ENCODE measurements around the gene ALK. TPM values are rescaled to one million over a fixed set of nuclear protein-coding genes. Genes with fewer than 3 reads are reported as not detected.

The ALK gene
- total RNA-seq, 1 donor from 2014 or later, result not detected

DNA sequence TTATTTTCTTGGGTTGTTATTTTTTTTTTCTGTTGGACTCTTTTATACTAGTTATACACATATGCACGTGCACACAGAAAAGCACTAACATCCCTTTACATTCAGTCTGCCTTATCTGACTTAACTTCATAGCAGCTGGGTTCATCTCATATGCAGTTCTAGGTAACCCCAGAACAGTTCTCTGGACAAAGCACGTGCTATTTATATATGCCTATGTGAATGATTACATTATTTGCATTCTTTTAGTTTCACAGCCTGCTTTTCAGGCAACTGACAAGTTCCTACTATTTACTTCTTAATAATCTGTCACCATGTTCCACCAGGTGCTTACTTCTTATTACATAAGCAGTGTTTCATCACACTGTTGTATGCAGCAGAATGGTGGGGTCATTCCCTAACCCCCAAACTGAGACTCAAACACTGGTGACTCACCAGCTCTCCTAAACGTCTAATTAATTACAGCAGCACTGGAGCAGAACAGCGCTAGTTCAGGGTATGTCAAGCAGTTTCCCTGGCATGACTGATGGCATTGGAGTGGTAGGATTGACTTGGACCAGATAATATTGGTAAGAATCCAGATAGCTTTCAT is 433.3 kb downstream of the ALK start:
- DNase-seq (ENCODE audit: low read depth), result no peak

DNA sequence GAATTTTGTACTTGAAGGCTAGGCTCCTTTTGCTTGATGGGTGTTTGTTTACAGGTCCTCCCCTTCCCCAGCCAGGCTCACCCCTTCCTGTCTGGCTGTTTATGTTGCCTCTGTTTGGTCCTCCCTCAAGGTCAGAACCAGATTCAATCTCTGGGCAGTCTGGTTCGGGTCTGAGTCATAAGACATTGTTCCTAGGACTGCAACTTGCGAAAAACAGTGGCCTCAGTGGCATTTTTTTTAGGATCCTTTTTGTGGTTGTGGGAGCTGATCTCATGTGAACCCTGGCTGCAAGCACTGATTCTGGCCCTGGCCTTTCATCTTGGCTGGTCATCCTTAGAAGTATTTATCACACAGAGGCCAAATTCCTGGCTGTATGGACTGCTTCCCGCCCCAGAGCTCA is 435.8 kb downstream of the ALK start:
- no peaks in the 10 kb centered on the region for H3K27me3 ChIP-seq (ENCODE audit: control insufficient read depth, insufficient read depth, low read length)
- no peak for DNase-seq (ENCODE audit: low read depth)
- no peak overlapping the region for H3K4me3 ChIP-seq (ENCODE audit: low read depth, low read length)
- peak; percentile 18 for FAIRE-seq
- no peaks in the 10 kb centered on the region for H3K36me3 ChIP-seq (ENCODE audit: control insufficient read depth, insufficient read depth, low read length)
- TF ChIP-seq, protein P1, sequence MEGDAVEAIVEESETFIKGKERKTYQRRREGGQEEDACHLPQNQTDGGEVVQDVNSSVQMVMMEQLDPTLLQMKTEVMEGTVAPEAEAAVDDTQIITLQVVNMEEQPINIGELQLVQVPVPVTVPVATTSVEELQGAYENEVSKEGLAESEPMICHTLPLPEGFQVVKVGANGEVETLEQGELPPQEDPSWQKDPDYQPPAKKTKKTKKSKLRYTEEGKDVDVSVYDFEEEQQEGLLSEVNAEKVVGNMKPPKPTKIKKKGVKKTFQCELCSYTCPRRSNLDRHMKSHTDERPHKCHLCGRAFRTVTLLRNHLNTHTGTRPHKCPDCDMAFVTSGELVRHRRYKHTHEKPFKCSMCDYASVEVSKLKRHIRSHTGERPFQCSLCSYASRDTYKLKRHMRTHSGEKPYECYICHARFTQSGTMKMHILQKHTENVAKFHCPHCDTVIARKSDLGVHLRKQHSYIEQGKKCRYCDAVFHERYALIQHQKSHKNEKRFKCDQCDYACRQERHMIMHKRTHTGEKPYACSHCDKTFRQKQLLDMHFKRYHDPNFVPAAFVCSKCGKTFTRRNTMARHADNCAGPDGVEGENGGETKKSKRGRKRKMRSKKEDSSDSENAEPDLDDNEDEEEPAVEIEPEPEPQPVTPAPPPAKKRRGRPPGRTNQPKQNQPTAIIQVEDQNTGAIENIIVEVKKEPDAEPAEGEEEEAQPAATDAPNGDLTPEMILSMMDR (IDR thresholded peaks at IDR 0.05; ENCODE audit: insufficient read depth, low read length, severe bottlenecking), result no peak

More for the DNA sequence above, 433.3 kb downstream of the ALK start:
- H3K4me3 ChIP-seq (ENCODE audit: low read depth, low read length), result no peak overlapping the region
- no peaks in the 10 kb centered on the region for H3K27me3 ChIP-seq (ENCODE audit: control insufficient read depth, insufficient read depth, low read length)
- TF ChIP-seq, protein P1 (IDR thresholded peaks at IDR 0.05; ENCODE audit: insufficient read depth, low read length, severe bottlenecking), result no peak
- H3K36me3 ChIP-seq (ENCODE audit: control insufficient read depth, insufficient read depth, low read length), result no peaks in the 10 kb centered on the region
- no peak for FAIRE-seq

DNA sequence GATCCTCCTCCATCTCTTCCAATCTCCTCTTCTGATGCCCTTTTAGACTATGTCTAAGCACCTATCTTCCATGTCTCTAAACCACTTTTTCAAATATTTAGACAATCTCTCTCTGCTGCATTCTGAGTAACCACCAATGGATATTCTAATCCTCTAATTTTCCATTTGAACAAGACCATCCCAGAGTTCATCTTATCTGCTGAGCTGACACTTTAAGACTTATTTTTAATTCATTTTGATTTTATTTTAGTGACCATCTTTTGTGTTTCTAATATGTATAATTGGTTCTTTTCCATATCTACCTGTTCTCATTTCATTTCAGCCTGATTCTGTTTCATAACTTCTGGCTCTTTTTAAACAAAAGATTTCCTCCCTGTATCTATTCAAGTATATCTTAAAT is 436.3 kb downstream of the ALK start:
- no peaks in the 10 kb centered on the region for H3K27me3 ChIP-seq (ENCODE audit: control insufficient read depth, insufficient read depth, low read length)
- H3K36me3 ChIP-seq (ENCODE audit: control insufficient read depth, insufficient read depth, low read length), result no peaks in the 10 kb centered on the region
- FAIRE-seq (no peak), DNase-seq (ENCODE audit: low read depth) (no peak)
- no peak overlapping the region for H3K4me3 ChIP-seq (ENCODE audit: low read depth, low read length)
- TF ChIP-seq, protein P1 (IDR thresholded peaks at IDR 0.05; ENCODE audit: insufficient read depth, low read length, severe bottlenecking), result no peak

DNA sequence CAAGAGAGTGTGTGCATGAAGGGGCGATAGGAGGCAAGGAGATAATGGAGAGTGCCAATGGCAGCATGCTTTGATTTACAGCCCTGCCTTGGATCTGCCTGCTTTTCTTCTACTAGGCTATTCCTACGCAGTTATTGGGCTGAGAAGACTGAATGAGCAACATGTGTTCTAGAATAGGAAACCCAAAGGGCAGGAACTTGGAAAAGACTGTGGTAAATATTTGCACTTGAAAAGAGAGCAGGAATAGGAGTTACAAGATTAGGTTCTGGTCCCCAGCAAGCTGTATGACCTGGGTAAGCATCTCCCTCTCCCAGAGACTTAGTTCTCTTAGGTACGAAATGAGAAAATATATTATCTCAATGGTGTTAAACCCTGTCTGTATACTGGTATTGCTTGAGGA is 438.5 kb downstream of the ALK start:
- FAIRE-seq (no peak), DNase-seq (ENCODE audit: low read depth) (no peak)
- Histone ChIP-seq H3K4me3 (ENCODE audit: low read depth, low read length) (no peak overlapping the region), H3K36me3 (ENCODE audit: control insufficient read depth, insufficient read depth, low read length) (no peaks in the 10 kb centered on the region), H3K27me3 (ENCODE audit: control insufficient read depth, insufficient read depth, low read length) (no peaks in the 10 kb centered on the region)
- TF ChIP-seq, protein P1 (IDR thresholded peaks at IDR 0.05; ENCODE audit: insufficient read depth, low read length, severe bottlenecking), result no peak

DNA sequence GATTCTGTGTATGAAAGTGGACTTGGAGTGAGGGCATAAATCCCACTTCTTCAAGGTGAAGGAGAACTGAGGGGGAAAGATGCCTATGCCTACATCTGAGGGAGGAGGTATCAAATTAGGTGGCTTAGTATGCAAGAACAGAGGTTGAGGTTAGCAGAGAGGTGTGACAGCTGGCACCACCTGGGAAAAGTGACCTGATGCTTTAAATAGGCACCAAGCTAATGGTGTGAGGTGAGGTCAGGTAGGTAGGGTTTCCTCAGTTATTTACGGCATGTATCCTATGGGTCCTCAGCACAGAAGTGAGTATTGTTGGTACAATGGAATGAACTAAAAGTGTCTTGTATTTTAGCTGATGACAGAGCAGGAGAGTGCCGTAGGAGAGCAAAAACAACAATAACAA is 439.0 kb downstream of the ALK start:
- no peak overlapping the region for H3K4me3 ChIP-seq (ENCODE audit: low read depth, low read length)
- DNase-seq (ENCODE audit: low read depth) (no peak), FAIRE-seq (no peak)
- no peaks in the 10 kb centered on the region for H3K27me3 ChIP-seq (ENCODE audit: control insufficient read depth, insufficient read depth, low read length)
- TF ChIP-seq, protein P1 (IDR thresholded peaks at IDR 0.05; ENCODE audit: insufficient read depth, low read length, severe bottlenecking), result no peak
- no peaks in the 10 kb centered on the region for H3K36me3 ChIP-seq (ENCODE audit: control insufficient read depth, insufficient read depth, low read length)

GRCh38 chr2:29481313-29481712 is 440.1 kb downstream of the ALK start:
- Histone ChIP-seq H3K4me3 (ENCODE audit: low read depth, low read length) (no peak overlapping the region), H3K27me3 (ENCODE audit: control insufficient read depth, insufficient read depth, low read length) (no peaks in the 10 kb centered on the region), H3K36me3 (ENCODE audit: control insufficient read depth, insufficient read depth, low read length) (no peaks in the 10 kb centered on the region)
- no peak for FAIRE-seq
- no peak for DNase-seq (ENCODE audit: low read depth)
- TF ChIP-seq, protein P1 (IDR thresholded peaks at IDR 0.05; ENCODE audit: insufficient read depth, low read length, severe bottlenecking), result no peak
